ENCODE data around the gene SMIM35.
"Not testable (repeated sequence)": the region's sequence is repeated elsewhere in the genome, so short reads cannot be mapped to it uniquely, and the experiment has no call there.

Gene SMIM35

DNA sequence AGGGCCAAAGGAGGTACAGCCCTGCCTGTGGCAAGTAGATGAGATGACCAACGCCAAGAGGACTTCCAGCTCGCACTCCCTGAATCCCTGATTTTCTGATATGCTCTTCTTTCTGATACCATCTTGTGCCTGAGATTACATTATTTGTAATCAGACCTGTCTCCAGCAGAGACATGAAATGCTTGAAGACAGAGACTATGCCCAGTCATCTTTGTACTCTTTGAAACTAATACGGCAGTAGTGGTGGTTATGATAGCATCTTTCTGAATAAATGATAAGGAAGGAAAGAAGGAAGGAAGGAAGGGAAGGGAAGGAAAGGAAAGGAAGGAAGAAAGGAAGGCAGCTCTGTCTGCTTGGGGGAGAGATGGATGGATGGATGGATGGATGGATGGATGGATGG lies 72.7 kb downstream of the SMIM35 start:
- Histone ChIP-seq H3K27me3 (replicated peaks; ENCODE audit: control insufficient read depth, insufficient read depth, low read length) (peaks cover 58% of the 10 kb centered on the region), H3K36me3 (ENCODE audit: control insufficient read depth, insufficient read depth, low read length, severe bottlenecking) (no peaks in the 10 kb centered on the region), H3K4me1 (ENCODE audit: control insufficient read depth, insufficient read depth, low read length) (no peaks in the 10 kb centered on the region), H3K9ac (ENCODE audit: low read length) (no peak overlapping the region), H3K4me3 (ENCODE audit: low read length) (no peak overlapping the region), H3K9me3 (ENCODE audit: control insufficient read depth, low read length) (peaks cover 17% of the 10 kb centered on the region)
- DNase-seq (ENCODE audit: low read depth) = no peak

DNA sequence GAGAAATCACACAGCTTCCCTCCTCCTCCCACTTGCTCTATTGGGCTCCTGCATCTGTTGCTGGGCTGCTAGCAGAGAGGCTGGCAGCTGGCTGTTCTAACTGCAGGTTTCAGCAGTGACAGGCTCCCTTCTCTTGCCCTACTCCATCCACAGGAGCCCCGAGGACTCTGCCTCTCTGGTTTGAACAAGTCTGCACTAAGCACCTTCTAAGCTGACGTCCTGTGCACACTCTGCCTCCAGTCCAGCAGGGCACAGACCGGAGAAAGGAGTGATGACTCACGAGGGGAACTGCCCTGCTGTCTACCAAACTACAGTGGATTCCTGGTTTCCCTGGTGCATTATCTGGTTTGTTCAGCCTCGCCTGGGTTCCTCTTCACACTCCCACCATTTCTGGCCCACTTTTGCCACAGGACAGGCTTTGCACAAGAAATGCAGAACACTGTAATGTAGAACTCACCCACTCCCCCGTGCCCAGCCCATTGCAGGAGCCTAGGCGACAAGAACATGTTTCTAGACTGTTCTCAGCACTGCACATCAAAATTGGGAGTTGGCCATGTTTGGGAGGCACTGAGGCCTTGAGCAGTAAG lies 74.6 kb downstream of the SMIM35 start:
- DNase-seq (ENCODE audit: low read depth) = peak; percentile 2
- peaks cover 3% of the 10 kb centered on the region for H3K9me3 ChIP-seq (ENCODE audit: control insufficient read depth, low read length)
- H3K4me3 ChIP-seq (ENCODE audit: low read length) = no peak overlapping the region
- no peaks in the 10 kb centered on the region for H3K36me3 ChIP-seq (ENCODE audit: control insufficient read depth, insufficient read depth, low read length, severe bottlenecking)
- peaks cover 58% of the 10 kb centered on the region for H3K27me3 ChIP-seq (replicated peaks; ENCODE audit: control insufficient read depth, insufficient read depth, low read length)
- H3K9ac ChIP-seq (ENCODE audit: low read length) = no peak overlapping the region
- H3K4me1 ChIP-seq (ENCODE audit: control insufficient read depth, insufficient read depth, low read length) = no peaks in the 10 kb centered on the region

DNA sequence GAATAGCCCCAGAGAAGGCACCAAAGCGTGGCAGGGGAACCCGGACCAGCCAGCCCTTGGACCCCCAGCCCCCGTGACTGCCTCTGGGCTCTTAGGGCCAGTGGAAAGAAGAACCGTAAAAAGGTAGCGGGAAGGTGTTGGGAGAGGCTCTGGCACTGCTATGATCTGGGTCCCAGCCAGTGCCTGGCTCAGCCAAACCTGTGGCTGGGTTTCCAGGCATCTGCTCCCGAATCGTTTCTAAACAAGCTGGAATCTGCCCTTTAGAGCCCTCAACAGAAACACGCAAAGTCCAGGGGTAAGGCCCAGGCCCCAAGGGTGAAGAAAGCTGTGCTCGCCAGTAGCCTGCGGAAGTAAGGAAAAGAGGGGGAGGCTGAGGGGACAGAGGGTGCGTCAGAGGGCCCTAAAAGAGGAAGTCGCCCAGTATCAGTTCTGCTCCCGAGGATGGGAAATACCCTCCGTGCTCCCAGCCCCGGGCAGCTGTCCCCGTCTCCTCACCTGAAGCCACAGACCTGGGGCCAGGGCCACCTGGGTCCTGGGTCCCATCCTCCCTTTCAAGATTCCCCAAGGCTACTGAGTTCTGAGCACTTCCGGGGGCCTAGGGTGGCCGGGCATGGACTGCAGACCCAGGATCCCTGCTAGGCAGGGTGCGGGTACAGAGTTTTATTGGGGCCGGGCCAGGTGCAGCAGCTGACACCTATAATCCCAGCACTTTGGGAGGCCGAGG lies 75.9 kb downstream of the SMIM35 start:
- Histone ChIP-seq H3K36me3 (ENCODE audit: control insufficient read depth, insufficient read depth, low read length, severe bottlenecking) (no peaks in the 10 kb centered on the region), H3K9ac (ENCODE audit: low read length) (no peak overlapping the region), H3K27me3 (replicated peaks; ENCODE audit: control insufficient read depth, insufficient read depth, low read length) (peaks cover 66% of the 10 kb centered on the region), H3K4me3 (ENCODE audit: low read length) (no peak overlapping the region), H3K4me1 (ENCODE audit: control insufficient read depth, insufficient read depth, low read length) (no peaks in the 10 kb centered on the region), H3K9me3 (ENCODE audit: control insufficient read depth, low read length) (no peaks in the 10 kb centered on the region)
- DNase-seq (ENCODE audit: low read depth) = no peak

DNA sequence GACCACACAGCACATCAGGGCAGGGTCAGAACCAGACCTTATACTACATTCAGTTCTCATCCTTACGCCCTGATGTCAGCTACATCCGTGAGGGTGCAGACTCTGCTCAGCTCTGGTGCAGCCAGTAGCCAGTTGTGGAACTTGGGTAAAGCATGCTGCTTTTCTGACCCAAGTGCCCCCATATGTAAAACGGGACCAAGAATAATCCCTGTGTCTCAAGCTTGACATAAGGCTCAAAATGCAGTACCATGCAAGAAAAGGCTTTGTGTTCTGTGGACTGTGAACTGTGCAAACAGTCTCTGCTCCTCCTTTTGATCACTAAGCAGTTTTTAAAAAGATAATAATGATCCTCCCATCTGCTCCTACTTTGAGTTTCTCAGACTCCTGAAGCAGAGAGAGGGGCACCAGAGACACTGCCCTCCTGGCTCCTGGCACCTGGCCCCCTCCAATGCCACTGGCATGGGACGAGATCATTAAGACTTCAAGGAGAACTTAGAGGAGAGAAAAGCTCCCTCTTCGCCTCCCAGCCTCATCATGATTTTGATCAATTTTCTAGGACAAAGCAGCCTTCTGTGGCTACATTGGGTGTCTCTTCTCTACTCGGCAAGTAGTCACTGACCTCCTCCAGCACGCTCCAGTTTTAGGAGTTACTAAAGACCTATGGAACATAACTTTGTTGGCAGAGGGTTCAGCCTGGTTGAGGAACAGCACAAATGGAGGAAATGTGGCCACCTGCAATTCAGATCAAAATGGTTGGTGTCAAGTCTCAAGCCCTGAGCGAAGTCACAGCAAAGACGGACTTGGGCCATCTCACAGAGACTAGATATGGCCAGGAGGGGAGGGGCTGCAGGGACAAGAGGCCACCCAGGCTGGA lies 76.7 kb downstream of the SMIM35 start:
- DNase-seq (ENCODE audit: low read depth) = no peak
- Histone ChIP-seq H3K4me3 (ENCODE audit: low read length) (no peak overlapping the region), H3K9ac (ENCODE audit: low read length) (no peak overlapping the region), H3K36me3 (ENCODE audit: control insufficient read depth, insufficient read depth, low read length, severe bottlenecking) (no peaks in the 10 kb centered on the region), H3K4me1 (ENCODE audit: control insufficient read depth, insufficient read depth, low read length) (no peaks in the 10 kb centered on the region), H3K9me3 (ENCODE audit: control insufficient read depth, low read length) (no peaks in the 10 kb centered on the region), H3K27me3 (replicated peaks; ENCODE audit: control insufficient read depth, insufficient read depth, low read length) (peaks cover 66% of the 10 kb centered on the region)

DNA sequence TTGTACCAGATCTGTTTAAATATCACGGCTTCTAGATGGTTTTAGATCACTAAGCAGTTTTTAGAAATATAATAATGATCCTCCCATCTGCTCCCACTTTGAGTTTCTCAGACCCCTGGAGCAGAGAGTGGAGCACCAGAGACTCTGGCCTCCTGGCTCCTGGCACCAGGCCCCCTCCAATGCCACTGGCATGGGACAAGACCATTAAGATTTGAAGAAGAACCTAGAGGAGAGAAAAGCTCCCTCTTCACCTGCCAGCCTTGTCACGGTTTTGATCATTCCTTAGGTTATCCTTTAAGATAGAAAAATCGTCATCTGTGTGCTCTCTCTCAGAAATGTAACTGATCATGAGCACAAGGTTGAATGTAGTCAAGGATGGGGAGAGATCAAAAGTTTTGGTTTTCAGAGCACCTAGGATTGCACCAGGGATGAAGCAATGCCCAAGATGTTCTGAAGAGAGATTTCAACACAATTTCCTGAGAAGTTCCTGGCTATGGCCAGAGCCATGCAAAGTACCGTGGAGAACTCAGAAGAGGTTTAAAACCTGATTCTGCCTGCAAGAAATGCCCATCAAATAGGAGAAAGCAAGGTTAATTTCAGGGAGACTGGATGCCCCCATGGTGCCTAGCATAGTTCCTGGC lies 78.4 kb downstream of the SMIM35 start:
- Histone ChIP-seq H3K9me3 (ENCODE audit: control insufficient read depth, low read length) (peaks cover 8% of the 10 kb centered on the region), H3K4me3 (ENCODE audit: low read length) (no peak overlapping the region), H3K36me3 (ENCODE audit: control insufficient read depth, insufficient read depth, low read length, severe bottlenecking) (no peaks in the 10 kb centered on the region)

DNA sequence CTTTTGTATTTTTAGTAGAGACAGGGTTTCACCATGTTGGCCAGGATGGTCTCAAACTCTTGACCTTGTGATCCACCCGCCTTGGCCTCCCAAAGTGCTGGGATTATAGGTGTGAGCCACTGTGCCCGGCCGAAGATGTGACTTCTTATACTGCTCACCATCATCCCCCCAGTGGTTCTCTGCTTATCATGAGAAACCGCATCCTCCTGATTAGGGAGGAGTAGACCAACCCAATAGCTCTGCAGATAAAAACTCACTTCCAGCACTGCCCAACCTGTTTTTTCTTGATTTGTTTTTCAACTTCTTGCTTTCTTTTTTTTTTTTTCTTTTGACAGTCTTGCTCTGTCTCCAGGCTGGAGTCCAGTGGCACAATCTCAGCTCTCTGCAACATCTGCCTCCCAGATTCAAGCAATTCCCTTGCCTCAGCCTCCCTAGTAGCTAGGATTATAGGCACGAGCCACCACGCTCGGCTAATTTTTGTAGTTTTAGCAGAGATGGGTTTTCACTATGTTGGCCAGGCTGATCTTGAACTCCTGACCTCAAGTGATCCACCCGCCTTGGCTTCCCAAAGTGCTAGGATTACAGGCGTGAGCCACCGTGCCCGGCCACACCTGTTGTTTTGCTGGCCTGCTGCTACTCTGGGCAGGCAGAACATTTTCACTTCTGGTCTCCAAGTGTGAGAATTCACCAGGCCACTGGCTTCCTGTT lies 79.0 kb downstream of the SMIM35 start:
- H3K27me3 ChIP-seq (replicated peaks; ENCODE audit: control insufficient read depth, insufficient read depth, low read length) = peaks cover 47% of the 10 kb centered on the region
- DNase-seq (ENCODE audit: low read depth); H3K4me3 ChIP-seq (ENCODE audit: low read length); H3K4me1 ChIP-seq (ENCODE audit: control insufficient read depth, insufficient read depth, low read length); H3K36me3 ChIP-seq (ENCODE audit: control insufficient read depth, insufficient read depth, low read length, severe bottlenecking); H3K9me3 ChIP-seq (ENCODE audit: control insufficient read depth, low read length); H3K9ac ChIP-seq (ENCODE audit: low read length): not testable (repeated sequence)

More for the DNA sequence above, 78.4 kb downstream of the SMIM35 start:
- Histone ChIP-seq H3K4me1 (ENCODE audit: control insufficient read depth, insufficient read depth, low read length) (no peaks in the 10 kb centered on the region), H3K27me3 (replicated peaks; ENCODE audit: control insufficient read depth, insufficient read depth, low read length) (peaks cover 51% of the 10 kb centered on the region), H3K9ac (ENCODE audit: low read length) (no peak overlapping the region)
- DNase-seq (ENCODE audit: low read depth) = no peak

DNA sequence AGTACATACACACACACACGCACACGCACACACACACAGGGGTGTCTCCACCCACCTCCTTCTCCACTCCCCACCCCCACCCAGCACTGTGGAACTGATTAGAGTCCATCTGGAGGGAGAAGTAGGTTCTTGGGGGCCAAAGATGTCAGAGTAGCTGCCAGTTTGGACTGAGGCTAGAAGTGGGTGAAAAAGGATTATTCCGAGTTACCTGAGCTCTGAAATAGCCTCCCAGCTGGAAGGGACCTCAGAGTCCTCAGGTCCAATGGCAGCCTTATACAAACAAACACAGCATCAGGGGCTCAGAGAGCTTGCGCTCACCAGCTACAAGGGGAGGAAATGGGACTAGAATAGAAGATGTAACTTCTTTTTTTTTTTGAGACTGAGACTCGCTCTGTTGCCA lies 79.7 kb downstream of the SMIM35 start:
- DNase-seq (ENCODE audit: low read depth) = no peak
- Histone ChIP-seq H3K4me1 (ENCODE audit: control insufficient read depth, insufficient read depth, low read length) (no peaks in the 10 kb centered on the region), H3K9me3 (ENCODE audit: control insufficient read depth, low read length) (peaks cover 8% of the 10 kb centered on the region), H3K9ac (ENCODE audit: low read length) (no peak overlapping the region), H3K4me3 (ENCODE audit: low read length) (no peak overlapping the region), H3K27me3 (replicated peaks; ENCODE audit: control insufficient read depth, insufficient read depth, low read length) (peaks cover 47% of the 10 kb centered on the region), H3K36me3 (ENCODE audit: control insufficient read depth, insufficient read depth, low read length, severe bottlenecking) (no peaks in the 10 kb centered on the region)

DNA sequence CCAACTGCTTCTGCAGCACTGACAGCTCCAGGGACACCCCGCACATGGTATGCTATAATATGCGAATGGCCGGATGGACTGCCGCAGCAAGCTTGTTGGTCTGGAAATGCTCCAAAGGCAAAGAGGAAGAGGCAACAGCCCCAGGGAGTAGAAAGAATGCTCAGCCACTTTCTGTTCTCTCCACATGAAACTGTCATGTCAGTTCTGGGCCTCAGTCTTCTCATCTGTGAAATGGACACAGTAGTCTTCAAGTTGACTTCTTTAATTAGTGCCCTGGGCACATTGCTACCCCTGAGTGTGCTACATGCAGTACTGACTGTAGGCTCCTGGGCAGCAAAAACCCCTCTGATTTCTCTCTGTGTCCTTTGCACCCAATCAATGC lies 80.6 kb downstream of the SMIM35 start:
- H3K36me3 ChIP-seq (ENCODE audit: control insufficient read depth, insufficient read depth, low read length, severe bottlenecking) = no peaks in the 10 kb centered on the region
- no peak overlapping the region for H3K4me3 ChIP-seq (ENCODE audit: low read length)
- peaks cover 47% of the 10 kb centered on the region for H3K27me3 ChIP-seq (replicated peaks; ENCODE audit: control insufficient read depth, insufficient read depth, low read length)
- DNase-seq (ENCODE audit: low read depth) = no peak
- H3K9me3 ChIP-seq (ENCODE audit: control insufficient read depth, low read length) = peaks cover 8% of the 10 kb centered on the region
- no peaks in the 10 kb centered on the region for H3K4me1 ChIP-seq (ENCODE audit: control insufficient read depth, insufficient read depth, low read length)
- H3K9ac ChIP-seq (ENCODE audit: low read length) = no peak overlapping the region

DNA sequence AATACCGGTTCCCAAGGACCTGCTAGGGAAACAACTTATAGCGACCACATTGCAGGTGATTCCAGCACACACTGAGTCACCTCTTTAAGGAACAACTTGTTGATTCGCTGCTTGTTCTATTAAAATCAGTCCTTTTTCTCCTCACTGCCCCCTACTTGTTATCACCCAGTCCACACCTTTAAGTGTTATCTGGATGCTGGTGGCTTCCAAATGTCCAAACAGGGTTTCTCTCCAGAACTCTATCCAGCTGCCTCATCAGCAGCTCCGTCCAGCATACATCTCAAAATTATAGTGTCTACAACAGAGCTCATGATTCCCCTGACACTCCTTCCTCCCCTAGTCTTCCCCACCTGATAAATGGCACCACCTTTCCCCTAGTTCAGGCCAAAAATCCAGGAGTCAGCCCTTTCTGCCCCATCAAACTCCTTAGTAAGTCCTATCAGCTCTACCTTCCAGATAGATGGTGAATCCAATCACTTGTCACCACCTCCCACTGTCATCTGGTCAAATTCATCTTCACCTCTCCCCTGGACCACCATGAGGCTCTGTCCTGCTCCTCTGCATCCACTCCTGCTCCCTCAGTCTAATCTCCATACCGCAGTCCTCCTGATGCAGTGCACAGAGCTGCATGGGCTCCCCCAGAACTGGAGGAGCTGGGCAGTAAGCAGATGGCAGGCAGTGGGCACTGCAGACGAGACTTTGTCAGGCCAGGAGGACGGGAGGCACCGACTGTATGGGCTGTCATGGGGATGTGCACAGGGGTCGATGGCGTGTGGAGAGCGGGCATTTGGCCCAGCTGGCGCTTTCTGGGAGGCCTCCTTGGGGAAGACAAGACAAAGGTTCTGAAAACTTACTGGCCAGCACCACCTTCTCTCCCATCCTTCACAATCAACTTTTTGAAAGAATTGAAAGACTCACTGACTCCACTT lies 81.3 kb downstream of the SMIM35 start:
- H3K9me3 ChIP-seq (ENCODE audit: control insufficient read depth, low read length) = peaks cover 8% of the 10 kb centered on the region
- no peak for DNase-seq (ENCODE audit: low read depth)
- no peaks in the 10 kb centered on the region for H3K4me1 ChIP-seq (ENCODE audit: control insufficient read depth, insufficient read depth, low read length)
- H3K27me3 ChIP-seq (replicated peaks; ENCODE audit: control insufficient read depth, insufficient read depth, low read length) = peaks cover 48% of the 10 kb centered on the region
- H3K9ac ChIP-seq (ENCODE audit: low read length) = no peak overlapping the region
- H3K4me3 ChIP-seq (ENCODE audit: low read length) = no peak overlapping the region
- H3K36me3 ChIP-seq (ENCODE audit: control insufficient read depth, insufficient read depth, low read length, severe bottlenecking) = no peaks in the 10 kb centered on the region
